Measurements from ENCODE around the gene OTX2.

OTX2 gene

DNA sequence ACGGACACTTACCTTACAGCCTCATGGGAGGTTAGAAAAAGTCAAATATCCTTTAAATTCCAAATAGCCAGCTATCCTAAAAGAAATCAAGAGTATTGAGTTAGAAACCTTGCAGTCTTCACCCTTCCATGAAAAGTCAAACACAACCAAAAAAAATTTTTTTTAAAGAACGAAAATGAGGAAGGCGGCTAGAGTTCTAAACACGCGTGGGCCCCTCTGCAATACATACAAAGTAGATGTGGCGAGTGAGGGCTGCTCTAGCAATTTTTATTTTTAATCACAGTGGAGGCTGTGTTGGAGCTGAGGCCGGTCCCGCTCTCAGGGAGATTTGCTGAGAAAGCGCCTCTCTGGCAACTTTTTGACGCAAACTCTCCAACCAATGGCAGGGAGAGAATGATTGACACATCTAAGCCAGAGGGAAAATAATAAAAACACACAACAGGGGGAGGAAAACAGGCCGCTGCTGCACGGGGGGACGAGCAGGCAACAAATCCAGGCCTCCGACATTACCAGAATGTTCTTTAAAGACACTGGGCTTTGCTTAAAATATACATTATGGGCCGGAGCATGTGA lies at the start of gene OTX2:
TSS of gene OTX2 (minus strand) at position 333 of the 573 bp plus-strand sequence. CDS start 5,023 bp downstream, outside the sequence.
- TF ChIP-seq, protein P1, sequence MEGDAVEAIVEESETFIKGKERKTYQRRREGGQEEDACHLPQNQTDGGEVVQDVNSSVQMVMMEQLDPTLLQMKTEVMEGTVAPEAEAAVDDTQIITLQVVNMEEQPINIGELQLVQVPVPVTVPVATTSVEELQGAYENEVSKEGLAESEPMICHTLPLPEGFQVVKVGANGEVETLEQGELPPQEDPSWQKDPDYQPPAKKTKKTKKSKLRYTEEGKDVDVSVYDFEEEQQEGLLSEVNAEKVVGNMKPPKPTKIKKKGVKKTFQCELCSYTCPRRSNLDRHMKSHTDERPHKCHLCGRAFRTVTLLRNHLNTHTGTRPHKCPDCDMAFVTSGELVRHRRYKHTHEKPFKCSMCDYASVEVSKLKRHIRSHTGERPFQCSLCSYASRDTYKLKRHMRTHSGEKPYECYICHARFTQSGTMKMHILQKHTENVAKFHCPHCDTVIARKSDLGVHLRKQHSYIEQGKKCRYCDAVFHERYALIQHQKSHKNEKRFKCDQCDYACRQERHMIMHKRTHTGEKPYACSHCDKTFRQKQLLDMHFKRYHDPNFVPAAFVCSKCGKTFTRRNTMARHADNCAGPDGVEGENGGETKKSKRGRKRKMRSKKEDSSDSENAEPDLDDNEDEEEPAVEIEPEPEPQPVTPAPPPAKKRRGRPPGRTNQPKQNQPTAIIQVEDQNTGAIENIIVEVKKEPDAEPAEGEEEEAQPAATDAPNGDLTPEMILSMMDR (IDR thresholded peaks at IDR 0.05; ENCODE audit: extremely low read depth, missing control alignments), result no peak
- no peak for DNase-seq (ENCODE audit: low spot score)

DNA sequence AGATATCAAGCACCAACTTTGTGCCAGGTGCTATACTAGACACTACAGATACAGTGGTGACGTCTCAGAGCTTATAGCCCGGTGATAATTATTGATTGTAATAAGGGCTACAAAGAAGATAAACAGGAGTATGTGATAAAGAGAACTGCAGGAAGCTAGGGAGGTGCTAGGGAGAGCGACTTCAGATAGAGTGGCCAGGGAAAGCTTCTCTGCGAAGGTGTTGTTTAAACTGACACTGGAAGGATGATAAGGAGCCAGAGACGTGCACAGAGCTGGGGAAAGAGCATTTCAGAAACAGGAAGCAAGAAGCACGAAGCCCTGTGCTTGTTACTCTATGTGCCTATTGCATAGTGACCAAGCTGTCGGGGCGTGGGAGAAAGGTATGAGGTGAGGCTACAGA lies 48.1 kb upstream of the OTX2 start:
- TF ChIP-seq, protein P1 (IDR thresholded peaks at IDR 0.05; ENCODE audit: extremely low read depth, missing control alignments), result no peak
- no peak for DNase-seq (ENCODE audit: low spot score)

DNA sequence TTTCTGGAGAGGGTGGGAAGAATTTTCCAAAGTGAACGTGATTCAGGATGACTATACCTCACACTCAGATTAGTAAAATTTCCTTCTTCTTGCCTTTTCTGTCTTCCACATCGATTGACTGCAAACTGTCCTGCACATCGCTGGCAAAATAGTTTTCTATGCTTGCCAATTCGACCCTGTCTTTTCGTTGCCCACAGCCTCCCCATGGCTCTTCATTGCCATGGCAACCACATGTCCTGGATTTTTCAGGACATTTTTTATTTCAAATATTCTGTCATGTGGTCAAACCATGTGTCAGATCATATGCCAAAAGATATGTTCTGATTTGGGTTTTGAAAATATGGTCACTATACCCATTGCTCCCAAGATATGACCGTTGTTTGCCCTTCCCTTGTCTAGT lies 46.9 kb upstream of the OTX2 start:
- no peak for DNase-seq (ENCODE audit: low spot score)
- TF ChIP-seq, protein P1 (IDR thresholded peaks at IDR 0.05; ENCODE audit: extremely low read depth, missing control alignments), result no peak

DNA sequence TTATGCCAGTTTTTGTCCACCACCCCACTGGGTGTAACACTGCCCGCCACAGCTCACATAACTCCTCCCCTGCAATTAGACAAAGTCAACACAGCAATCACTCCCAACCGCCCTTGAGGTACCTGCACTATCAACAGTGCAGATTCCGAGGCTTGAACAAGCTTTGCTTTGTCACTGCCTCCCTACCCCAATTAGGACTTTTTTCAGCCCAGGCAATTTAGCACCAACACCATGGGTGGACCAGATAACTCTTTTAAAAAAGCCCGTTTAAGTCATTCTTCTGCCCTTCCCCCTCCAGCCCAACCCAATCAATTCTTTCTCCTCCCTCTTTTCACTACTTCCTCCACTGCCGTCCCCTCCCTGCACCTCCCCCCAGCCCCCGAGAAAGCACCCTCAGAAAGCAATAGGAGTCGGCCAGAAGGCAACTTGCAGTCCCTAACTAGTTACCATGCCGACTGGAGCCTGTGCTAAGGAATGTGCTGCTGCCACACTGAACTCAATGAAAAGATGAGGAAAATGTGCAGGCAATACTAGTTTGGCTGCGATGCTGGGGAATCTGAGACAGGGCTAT lies 45.7 kb upstream of the OTX2 start:
- DNase-seq (ENCODE audit: low spot score), result no peak
- TF ChIP-seq, protein P1 (IDR thresholded peaks at IDR 0.05; ENCODE audit: extremely low read depth, missing control alignments), result no peak

DNA sequence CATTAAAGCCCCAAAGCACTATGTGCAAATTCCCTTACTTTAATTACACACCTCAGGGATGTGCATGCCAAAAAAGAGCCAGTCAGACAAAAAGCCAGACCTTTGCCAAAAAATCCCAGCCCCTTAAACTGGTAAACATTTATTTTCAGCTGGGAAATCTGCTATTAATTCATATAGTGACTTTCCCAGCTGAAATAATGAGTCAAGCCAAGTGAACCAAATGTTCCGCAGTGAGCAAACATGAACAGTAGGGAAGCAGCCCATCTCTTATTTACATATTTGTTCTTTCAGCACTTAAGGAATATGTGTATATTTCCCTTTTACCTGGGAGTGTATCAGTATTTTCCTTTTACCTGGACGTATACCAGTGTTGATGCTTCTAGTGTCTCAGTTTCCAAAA lies 44.0 kb upstream of the OTX2 start:
- no peak for DNase-seq (ENCODE audit: low spot score)
- TF ChIP-seq, protein P1 (IDR thresholded peaks at IDR 0.05; ENCODE audit: extremely low read depth, missing control alignments), result no peak

DNA sequence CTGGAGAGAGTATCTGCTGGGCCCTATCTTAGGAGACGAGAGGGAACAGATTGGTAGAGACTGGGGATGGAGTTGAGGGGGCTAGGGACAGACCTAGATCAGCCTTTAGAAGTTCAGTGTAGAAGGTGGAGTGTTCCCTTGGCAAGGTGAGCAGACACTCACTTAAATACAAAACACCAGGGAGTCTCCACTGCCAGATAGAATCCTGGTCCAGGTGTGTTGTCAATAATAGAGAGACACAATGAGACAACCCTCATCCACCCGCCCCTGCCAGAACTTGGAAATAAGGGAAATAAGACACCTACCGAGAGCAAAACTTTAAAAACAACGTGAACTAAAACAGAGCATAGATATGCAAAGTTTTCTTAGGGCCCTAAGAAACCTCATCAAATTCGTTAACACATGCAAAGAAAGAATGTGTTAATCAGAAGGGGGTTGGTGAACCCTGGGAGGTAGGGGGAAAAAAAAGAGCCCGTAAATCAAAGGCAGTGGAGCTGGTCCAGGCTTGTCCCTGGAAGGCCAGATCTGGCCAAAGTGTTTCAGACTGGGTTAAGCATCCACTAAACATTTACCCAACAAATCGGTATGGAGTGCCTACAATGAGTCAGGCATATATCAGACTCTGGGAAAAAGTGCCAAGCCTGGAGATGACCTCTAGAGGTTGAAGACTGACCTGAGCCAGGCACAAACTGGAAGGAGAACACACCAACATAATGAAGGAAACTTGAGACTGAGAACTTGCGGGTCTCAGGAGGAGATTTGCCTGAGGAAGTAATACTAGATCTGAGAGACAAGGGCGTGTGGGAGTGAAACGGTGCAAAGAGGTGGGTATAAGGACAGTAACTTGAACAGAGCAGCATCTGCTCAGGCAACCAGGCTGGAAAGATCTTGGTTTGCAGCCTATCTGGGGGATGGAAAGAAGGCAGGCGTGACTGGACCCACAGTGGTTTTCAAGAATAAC lies 37.0 kb upstream of the OTX2 start:
- no peak for DNase-seq (ENCODE audit: low spot score)
- TF ChIP-seq, protein P1 (IDR thresholded peaks at IDR 0.05; ENCODE audit: extremely low read depth, missing control alignments), result no peak

Data from GM20000 (cell line).